ENCODE results near the gene ABR. TPM values are rescaled to one million over a fixed set of nuclear protein-coding genes. Genes with fewer than 3 reads are reported as not detected.

The ABR gene
- polyA plus RNA-seq, 1 donor from 2014 or later, result 34.5 TPM

DNA sequence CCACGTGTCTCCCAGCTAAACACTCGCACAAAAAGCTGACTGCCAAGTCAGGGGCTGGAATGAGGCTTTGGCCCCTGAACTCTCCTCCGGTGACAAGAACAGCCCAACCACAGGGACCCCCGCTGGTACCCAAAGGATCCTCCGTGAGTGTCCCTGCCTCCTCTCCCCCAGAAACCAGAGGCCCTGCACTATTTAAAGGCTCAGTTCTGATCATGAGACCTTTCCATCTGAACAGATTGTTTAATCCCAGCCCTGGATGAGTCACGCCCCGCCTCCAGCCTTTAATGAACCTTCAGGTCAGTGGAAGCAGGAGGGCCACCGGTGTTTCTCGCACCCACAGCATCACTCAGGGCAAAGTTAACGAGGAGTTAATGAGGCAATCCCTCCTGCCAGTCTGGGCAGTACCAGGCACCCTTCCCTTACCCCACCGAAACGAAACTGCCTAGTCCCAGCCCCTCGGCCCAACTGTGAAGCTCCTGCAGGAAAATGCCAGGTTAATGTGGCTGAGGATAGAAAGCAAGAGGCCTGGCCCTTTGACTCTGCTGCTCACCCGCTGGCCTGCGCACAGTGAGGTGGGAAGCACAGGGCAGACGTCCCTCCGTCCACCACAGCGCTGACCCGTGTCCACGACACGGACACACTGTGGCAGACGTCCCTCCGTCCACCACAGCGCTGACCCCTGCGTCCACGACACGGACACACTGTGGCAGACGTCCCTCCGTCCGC, 150.4 kb downstream of the ABR start:
- no peak overlapping the region for H3K4me3 ChIP-seq (ENCODE audit: low read length)
- H3K9ac ChIP-seq (ENCODE audit: low read length), result no peak overlapping the region
- no peak overlapping the region for H3K27ac ChIP-seq (ENCODE audit: low read length)
- no peaks in the 10 kb centered on the region for H3K36me3 ChIP-seq (ENCODE audit: insufficient read depth, low read length)
- H4K20me1 ChIP-seq (ENCODE audit: insufficient read depth), result no peaks in the 10 kb centered on the region
- H3K4me2 ChIP-seq (ENCODE audit: low read length), result no peak overlapping the region
- H3K9me3 ChIP-seq (ENCODE audit: low read length), result no peaks in the 10 kb centered on the region
- no peaks in the 10 kb centered on the region for H3K9me2 ChIP-seq (ENCODE audit: insufficient read depth, low read length)
- H3K27me3 ChIP-seq (ENCODE audit: insufficient read depth, low read depth, low read length), result no peaks in the 10 kb centered on the region
- no peaks in the 10 kb centered on the region for H3K79me2 ChIP-seq (replicated peaks; ENCODE audit: insufficient read depth, low read length)
- TF ChIP-seq MXI1 (conservative IDR thresholded peaks at IDR 0.05; ENCODE audit: poor library complexity, severe bottlenecking), result no peak
- TF ChIP-seq SMC3 (conservative IDR thresholded peaks at IDR 0.05; ENCODE audit: poor library complexity), result no peak
- TF ChIP-seq, protein P1, sequence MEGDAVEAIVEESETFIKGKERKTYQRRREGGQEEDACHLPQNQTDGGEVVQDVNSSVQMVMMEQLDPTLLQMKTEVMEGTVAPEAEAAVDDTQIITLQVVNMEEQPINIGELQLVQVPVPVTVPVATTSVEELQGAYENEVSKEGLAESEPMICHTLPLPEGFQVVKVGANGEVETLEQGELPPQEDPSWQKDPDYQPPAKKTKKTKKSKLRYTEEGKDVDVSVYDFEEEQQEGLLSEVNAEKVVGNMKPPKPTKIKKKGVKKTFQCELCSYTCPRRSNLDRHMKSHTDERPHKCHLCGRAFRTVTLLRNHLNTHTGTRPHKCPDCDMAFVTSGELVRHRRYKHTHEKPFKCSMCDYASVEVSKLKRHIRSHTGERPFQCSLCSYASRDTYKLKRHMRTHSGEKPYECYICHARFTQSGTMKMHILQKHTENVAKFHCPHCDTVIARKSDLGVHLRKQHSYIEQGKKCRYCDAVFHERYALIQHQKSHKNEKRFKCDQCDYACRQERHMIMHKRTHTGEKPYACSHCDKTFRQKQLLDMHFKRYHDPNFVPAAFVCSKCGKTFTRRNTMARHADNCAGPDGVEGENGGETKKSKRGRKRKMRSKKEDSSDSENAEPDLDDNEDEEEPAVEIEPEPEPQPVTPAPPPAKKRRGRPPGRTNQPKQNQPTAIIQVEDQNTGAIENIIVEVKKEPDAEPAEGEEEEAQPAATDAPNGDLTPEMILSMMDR (IDR thresholded peaks at IDR 0.05; ENCODE audit: poor library complexity, severe bottlenecking), result no peak
- no peak for TF ChIP-seq TAF1 (IDR thresholded peaks at IDR 0.05; ENCODE audit: low read depth)
- TF ChIP-seq POLR2AphosphoS5 (IDR thresholded peaks at IDR 0.05), result no peak
- TF ChIP-seq, protein P2, sequence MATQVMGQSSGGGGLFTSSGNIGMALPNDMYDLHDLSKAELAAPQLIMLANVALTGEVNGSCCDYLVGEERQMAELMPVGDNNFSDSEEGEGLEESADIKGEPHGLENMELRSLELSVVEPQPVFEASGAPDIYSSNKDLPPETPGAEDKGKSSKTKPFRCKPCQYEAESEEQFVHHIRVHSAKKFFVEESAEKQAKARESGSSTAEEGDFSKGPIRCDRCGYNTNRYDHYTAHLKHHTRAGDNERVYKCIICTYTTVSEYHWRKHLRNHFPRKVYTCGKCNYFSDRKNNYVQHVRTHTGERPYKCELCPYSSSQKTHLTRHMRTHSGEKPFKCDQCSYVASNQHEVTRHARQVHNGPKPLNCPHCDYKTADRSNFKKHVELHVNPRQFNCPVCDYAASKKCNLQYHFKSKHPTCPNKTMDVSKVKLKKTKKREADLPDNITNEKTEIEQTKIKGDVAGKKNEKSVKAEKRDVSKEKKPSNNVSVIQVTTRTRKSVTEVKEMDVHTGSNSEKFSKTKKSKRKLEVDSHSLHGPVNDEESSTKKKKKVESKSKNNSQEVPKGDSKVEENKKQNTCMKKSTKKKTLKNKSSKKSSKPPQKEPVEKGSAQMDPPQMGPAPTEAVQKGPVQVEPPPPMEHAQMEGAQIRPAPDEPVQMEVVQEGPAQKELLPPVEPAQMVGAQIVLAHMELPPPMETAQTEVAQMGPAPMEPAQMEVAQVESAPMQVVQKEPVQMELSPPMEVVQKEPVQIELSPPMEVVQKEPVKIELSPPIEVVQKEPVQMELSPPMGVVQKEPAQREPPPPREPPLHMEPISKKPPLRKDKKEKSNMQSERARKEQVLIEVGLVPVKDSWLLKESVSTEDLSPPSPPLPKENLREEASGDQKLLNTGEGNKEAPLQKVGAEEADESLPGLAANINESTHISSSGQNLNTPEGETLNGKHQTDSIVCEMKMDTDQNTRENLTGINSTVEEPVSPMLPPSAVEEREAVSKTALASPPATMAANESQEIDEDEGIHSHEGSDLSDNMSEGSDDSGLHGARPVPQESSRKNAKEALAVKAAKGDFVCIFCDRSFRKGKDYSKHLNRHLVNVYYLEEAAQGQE (IDR thresholded peaks at IDR 0.05; ENCODE audit: borderline replicate concordance), result no peak
- no peak for TF ChIP-seq EP300 (conservative IDR thresholded peaks at IDR 0.05; ENCODE audit: poor library complexity, severe bottlenecking)
- no peak for TF ChIP-seq RAD21 (conservative IDR thresholded peaks at IDR 0.05)
- TF ChIP-seq EZH2 (IDR thresholded peaks at IDR 0.05; ENCODE audit: borderline replicate concordance, insufficient read depth, low read length, poor library complexity, severe bottlenecking), result no peak
- H2AFZ ChIP-seq (ENCODE audit: low read depth, low read length), result no peak overlapping the region
- no peaks in the 10 kb centered on the region for H3F3A ChIP-seq (ENCODE audit: insufficient read depth, low read length, poor library complexity, severe bottlenecking)

DNA sequence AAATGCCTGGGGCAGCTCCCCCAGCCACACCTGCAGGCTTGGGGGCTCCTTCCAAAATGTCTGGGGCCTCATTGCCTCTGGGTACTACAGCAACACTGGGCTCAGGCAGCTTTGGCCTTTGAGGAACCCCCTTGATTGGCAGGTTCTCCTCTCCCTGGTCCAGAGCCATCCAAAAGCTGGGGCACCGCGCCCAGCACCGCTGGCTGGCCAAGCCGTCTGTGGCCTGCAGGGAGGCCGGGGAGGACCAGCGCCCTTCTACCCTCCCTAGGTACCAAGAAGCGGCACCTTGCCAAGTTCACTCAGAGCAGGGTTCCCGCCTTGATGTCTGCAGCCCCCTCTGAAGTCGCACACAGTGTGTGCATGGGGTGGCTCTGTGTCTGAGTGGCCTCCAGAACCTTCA, 152.7 kb downstream of the ABR start:
- TF ChIP-seq RAD21 (conservative IDR thresholded peaks at IDR 0.05), result no peak
- TF ChIP-seq, protein P2 (IDR thresholded peaks at IDR 0.05; ENCODE audit: borderline replicate concordance), result no peak
- no peak for TF ChIP-seq EZH2 (IDR thresholded peaks at IDR 0.05; ENCODE audit: borderline replicate concordance, insufficient read depth, low read length, poor library complexity, severe bottlenecking)
- no peak for TF ChIP-seq SMC3 (conservative IDR thresholded peaks at IDR 0.05; ENCODE audit: poor library complexity)
- TF ChIP-seq, protein P1 (IDR thresholded peaks at IDR 0.05; ENCODE audit: poor library complexity, severe bottlenecking), result no peak
- no peak for TF ChIP-seq EP300 (conservative IDR thresholded peaks at IDR 0.05; ENCODE audit: poor library complexity, severe bottlenecking)
- TF ChIP-seq MXI1 (conservative IDR thresholded peaks at IDR 0.05; ENCODE audit: poor library complexity, severe bottlenecking), result no peak
- no peak for TF ChIP-seq TAF1 (IDR thresholded peaks at IDR 0.05; ENCODE audit: low read depth)
- no peak for TF ChIP-seq POLR2AphosphoS5 (IDR thresholded peaks at IDR 0.05)
- no peak overlapping the region for H3K4me2 ChIP-seq (ENCODE audit: low read length)
- no peak overlapping the region for H3K27ac ChIP-seq (ENCODE audit: low read length)
- no peaks in the 10 kb centered on the region for H3K27me3 ChIP-seq (ENCODE audit: insufficient read depth, low read depth, low read length)
- H3K9me2 ChIP-seq (ENCODE audit: insufficient read depth, low read length), result no peaks in the 10 kb centered on the region
- no peaks in the 10 kb centered on the region for H4K20me1 ChIP-seq (ENCODE audit: insufficient read depth)
- H3K4me3 ChIP-seq (ENCODE audit: low read length), result no peak overlapping the region
- no peaks in the 10 kb centered on the region for H3K79me2 ChIP-seq (replicated peaks; ENCODE audit: insufficient read depth, low read length)
- no peaks in the 10 kb centered on the region for H3F3A ChIP-seq (ENCODE audit: insufficient read depth, low read length, poor library complexity, severe bottlenecking)
- H3K36me3 ChIP-seq (ENCODE audit: insufficient read depth, low read length), result no peaks in the 10 kb centered on the region
- H3K9me3 ChIP-seq (ENCODE audit: low read length), result no peaks in the 10 kb centered on the region
- no peak overlapping the region for H2AFZ ChIP-seq (ENCODE audit: low read depth, low read length)
- H3K9ac ChIP-seq (ENCODE audit: low read length), result no peak overlapping the region
